ENCODE data around the gene ADRB2. TPM values are rescaled to one million over a fixed set of nuclear protein-coding genes. Genes with fewer than 3 reads are reported as not detected.

Gene ADRB2
- total RNA-seq, 1 donor: under 0.01 TPM

- no peak overlapping the region for H3K27ac ChIP-seq (ENCODE audit: low read depth, low read length)
- no peak overlapping the region for H3K4me3 ChIP-seq (ENCODE audit: insufficient read depth, low read length)
- peaks cover 13% of the 10 kb centered on the region for H3K4me1 ChIP-seq (ENCODE audit: insufficient read depth, low read length)
- no peaks in the 10 kb centered on the region for H3K27me3 ChIP-seq (ENCODE audit: insufficient read depth, low read length)
- no peak overlapping the region for H3K4me2 ChIP-seq (ENCODE audit: insufficient read depth, low read length)
- H4K20me1 ChIP-seq (ENCODE audit: insufficient read depth, low read length): no peaks in the 10 kb centered on the region
- no peak for DNase-seq (ENCODE audit: insufficient read length, low spot score, missing footprints)
- no peaks in the 10 kb centered on the region for H3K9me3 ChIP-seq (ENCODE audit: low read depth, low read length)
- H3K79me2 ChIP-seq (ENCODE audit: insufficient read depth, low read length): no peaks in the 10 kb centered on the region
- H3K36me3 ChIP-seq (ENCODE audit: insufficient read depth, low read length): no peaks in the 10 kb centered on the region
- no peak overlapping the region for H2AFZ ChIP-seq (ENCODE audit: low read length)
- TF ChIP-seq CTCF (IDR thresholded peaks at IDR 0.05; ENCODE audit: extremely low read depth, low read depth, low read length): no peak
These were observed 17.4 kb upstream of the ADRB2 start for GRCh38 chr5:148808864-148809642.

- H3K4me2 ChIP-seq (ENCODE audit: insufficient read depth, low read length): no peak overlapping the region
- H3K27ac ChIP-seq (ENCODE audit: low read depth, low read length): no peak overlapping the region
- H3K79me2 ChIP-seq (ENCODE audit: insufficient read depth, low read length): no peaks in the 10 kb centered on the region
- H3K4me3 ChIP-seq (ENCODE audit: insufficient read depth, low read length): no peak overlapping the region
- H3K36me3 ChIP-seq (ENCODE audit: insufficient read depth, low read length): no peaks in the 10 kb centered on the region
- H3K4me1 ChIP-seq (ENCODE audit: insufficient read depth, low read length): peaks cover 13% of the 10 kb centered on the region
- H2AFZ ChIP-seq (ENCODE audit: low read length): no peak overlapping the region
- H4K20me1 ChIP-seq (ENCODE audit: insufficient read depth, low read length): no peaks in the 10 kb centered on the region
- H3K27me3 ChIP-seq (ENCODE audit: insufficient read depth, low read length): no peaks in the 10 kb centered on the region
- no peak for DNase-seq (ENCODE audit: insufficient read length, low spot score, missing footprints)
- no peaks in the 10 kb centered on the region for H3K9me3 ChIP-seq (ENCODE audit: low read depth, low read length)
- TF ChIP-seq CTCF (IDR thresholded peaks at IDR 0.05; ENCODE audit: extremely low read depth, low read depth, low read length): no peak
These were observed 16.5 kb upstream of the ADRB2 start for GRCh38 chr5:148809781-148810524.

- Histone ChIP-seq H3K9me3 (ENCODE audit: low read depth, low read length) (no peaks in the 10 kb centered on the region), H3K4me3 (ENCODE audit: insufficient read depth, low read length) (no peak overlapping the region), H3K4me1 (ENCODE audit: insufficient read depth, low read length) (peaks cover 6% of the 10 kb centered on the region), H3K4me2 (ENCODE audit: insufficient read depth, low read length) (no peak overlapping the region), H3K79me2 (ENCODE audit: insufficient read depth, low read length) (no peaks in the 10 kb centered on the region), H4K20me1 (ENCODE audit: insufficient read depth, low read length) (no peaks in the 10 kb centered on the region), H3K27ac (ENCODE audit: low read depth, low read length) (no peak overlapping the region), H2AFZ (ENCODE audit: low read length) (no peak overlapping the region), H3K36me3 (ENCODE audit: insufficient read depth, low read length) (no peaks in the 10 kb centered on the region), H3K27me3 (ENCODE audit: insufficient read depth, low read length) (no peaks in the 10 kb centered on the region)
- no peak for TF ChIP-seq CTCF (IDR thresholded peaks at IDR 0.05; ENCODE audit: extremely low read depth, low read depth, low read length)
- DNase-seq (ENCODE audit: insufficient read length, low spot score, missing footprints): no peak
These were observed 15.6 kb upstream of the ADRB2 start for GRCh38 chr5:148810823-148811222.

GRCh38 chr5:148811756-148812155 is 14.7 kb upstream of the ADRB2 start:
- Histone ChIP-seq H3K79me2 (ENCODE audit: insufficient read depth, low read length) (no peaks in the 10 kb centered on the region), H3K4me3 (ENCODE audit: insufficient read depth, low read length) (no peak overlapping the region), H3K9me3 (ENCODE audit: low read depth, low read length) (no peaks in the 10 kb centered on the region), H3K4me2 (ENCODE audit: insufficient read depth, low read length) (no peak overlapping the region), H3K27me3 (ENCODE audit: insufficient read depth, low read length) (no peaks in the 10 kb centered on the region), H3K4me1 (ENCODE audit: insufficient read depth, low read length) (no peaks in the 10 kb centered on the region), H4K20me1 (ENCODE audit: insufficient read depth, low read length) (no peaks in the 10 kb centered on the region), H3K27ac (ENCODE audit: low read depth, low read length) (no peak overlapping the region), H2AFZ (ENCODE audit: low read length) (no peak overlapping the region), H3K36me3 (ENCODE audit: insufficient read depth, low read length) (no peaks in the 10 kb centered on the region)
- no peak for TF ChIP-seq CTCF (IDR thresholded peaks at IDR 0.05; ENCODE audit: extremely low read depth, low read depth, low read length)
- DNase-seq (ENCODE audit: insufficient read length, low spot score, missing footprints): no peak

Data from osteoblast (primary cell).